HepG2 (cell line): ENCODE results near the gene UCKL1. TPM values are rescaled to one million over a fixed set of nuclear protein-coding genes. Genes with fewer than 3 reads are reported as not detected.

Experiments
- ADNP ChIP-seq: sonication (generic); formaldehyde crosslinking; IDR thresholded peaks from 2 replicates; pipeline ENCODE4 v1.4.0; 2020; ENCODE audit warnings: missing genetic modification reagents
- AHDC1 ChIP-seq: sonication (generic); formaldehyde crosslinking; IDR thresholded peaks from 2 replicates; pipeline ENCODE4 v1.5.1; 2020; ENCODE audit warnings: mild to moderate bottlenecking, missing genetic modification reagents, borderline replicate concordance
- CEBPZ ChIP-seq: IDR thresholded peaks from 2 replicates; pipeline ENCODE4 v1.6.1; 2012; ENCODE audit warnings: low read length, improper control_type of control experiment
- HES4 ChIP-seq: sonication (generic); formaldehyde crosslinking; IDR thresholded peaks from 2 replicates; pipeline ENCODE4 v1.9.0; 2021; ENCODE audit warnings: mild to moderate bottlenecking, missing genetic modification reagents, borderline replicate concordance
- KMT2B ChIP-seq: IDR thresholded peaks from 2 replicates; pipeline ENCODE4 v1.6.1; 2016; ENCODE audit warnings: missing genetic modification reagents, missing compliant biosample characterization
- MLX ChIP-seq: IDR thresholded peaks from 2 replicates; pipeline ENCODE4 v1.6.1; 2016
- NR2F2 ChIP-seq: IDR thresholded peaks from 2 replicates; pipeline ENCODE4 v1.6.1; 2012; ENCODE audit warnings: low read depth, inconsistent platforms, borderline replicate concordance
- PLRG1 ChIP-seq: fragments of 450-650 bp; conservative IDR thresholded peaks from 2 replicates; pipeline ENCODE4 v1.6.1; 2016
- SETDB1 ChIP-seq: sonication (generic); formaldehyde crosslinking; IDR thresholded peaks from 2 replicates; pipeline ENCODE4 v1.5.1; 2020; ENCODE audit warnings: missing genetic modification reagents, mild to moderate bottlenecking, borderline replicate concordance
- THYN1 ChIP-seq: sonication (generic); formaldehyde crosslinking; IDR thresholded peaks from 2 replicates; pipeline ENCODE4 v1.8.1; 2023; ENCODE audit warnings: low read depth, mild to moderate bottlenecking, moderate library complexity, missing genetic modification reagents, borderline replicate concordance
- ZFP36 ChIP-seq: fragments of 150-350 bp; IDR thresholded peaks from 2 replicates; pipeline ENCODE4 v1.6.1; 2018; ENCODE audit warnings: borderline replicate concordance, low read length, low read depth; ENCODE audit not compliant: partially characterized antibody
- ZNF235 ChIP-seq: sonication (generic); formaldehyde crosslinking; IDR thresholded peaks from 2 replicates; pipeline ENCODE4 v1.8.1; 2023; ENCODE audit warnings: mild to moderate bottlenecking, missing genetic modification reagents, borderline replicate concordance
- ZNF383 ChIP-seq: sonication (generic); formaldehyde crosslinking; IDR thresholded peaks from 2 replicates; pipeline ENCODE4 v1.4.0; 2020; ENCODE audit warnings: missing genetic modification reagents, mild to moderate bottlenecking, borderline replicate concordance
- ZNF672 ChIP-seq: sonication (generic); formaldehyde crosslinking; IDR thresholded peaks from 2 replicates; pipeline ENCODE4 v1.8.1; 2022; ENCODE audit warnings: missing genetic modification reagents
- ZSCAN20 ChIP-seq: sonication (generic); formaldehyde crosslinking; IDR thresholded peaks from 2 replicates; pipeline ENCODE4 v1.4.0; 2020; ENCODE audit warnings: missing genetic modification reagents, mild to moderate bottlenecking, borderline replicate concordance
- polyA plus RNA-seq, 8 experiments: library from polyadenylated mRNA; depleted of rRNA in 3 of 8; stranded (reverse) in 7 of 8; unstranded in 1 of 8; fragments of >200 nt; fragmentation: Illumina TruSeq in 4 of 8; extraction: Trizol in 4 of 8; gene quantifications; 2 replicates each; pipeline versions ENCODE4 v1.2.1 to v1.2.3, GENCODE V29; 2011 to 2016; ENCODE audit warnings: low read depth in 4 of 8, missing spikeins in 1 of 8, mixed read lengths in 1 of 8; ENCODE audit not compliant: insufficient read depth in 1 of 8
- total RNA-seq, 5 experiments: library from RNA; depleted of rRNA; stranded (reverse); fragments of >200 nt; fragmentation: Illumina TruSeq; extraction: Trizol; gene quantifications; 2 replicates each; pipeline ENCODE4 v1.2.3, GENCODE V29; 2016; ENCODE audit warnings: low read depth in 1 of 5
- TF ChIP-seq, protein P1 (sequence below): sonication (generic); formaldehyde crosslinking; conservative IDR thresholded peaks from 2 replicates; pipeline ENCODE4 v1.4.0; 2020; ENCODE audit warnings: missing genetic modification reagents
- TF ChIP-seq, protein P2 (sequence below): sonication (generic); formaldehyde crosslinking; conservative IDR thresholded peaks from 2 replicates; pipeline ENCODE4 v1.4.0; 2020; ENCODE audit warnings: missing genetic modification reagents

Gene UCKL1
- total and polyA plus RNA-seq, 2 of the 13 experiments (the other 11 are each of a cell fraction or from before 2014, with no cell fraction given), result 50.2 to 126 TPM

DNA sequence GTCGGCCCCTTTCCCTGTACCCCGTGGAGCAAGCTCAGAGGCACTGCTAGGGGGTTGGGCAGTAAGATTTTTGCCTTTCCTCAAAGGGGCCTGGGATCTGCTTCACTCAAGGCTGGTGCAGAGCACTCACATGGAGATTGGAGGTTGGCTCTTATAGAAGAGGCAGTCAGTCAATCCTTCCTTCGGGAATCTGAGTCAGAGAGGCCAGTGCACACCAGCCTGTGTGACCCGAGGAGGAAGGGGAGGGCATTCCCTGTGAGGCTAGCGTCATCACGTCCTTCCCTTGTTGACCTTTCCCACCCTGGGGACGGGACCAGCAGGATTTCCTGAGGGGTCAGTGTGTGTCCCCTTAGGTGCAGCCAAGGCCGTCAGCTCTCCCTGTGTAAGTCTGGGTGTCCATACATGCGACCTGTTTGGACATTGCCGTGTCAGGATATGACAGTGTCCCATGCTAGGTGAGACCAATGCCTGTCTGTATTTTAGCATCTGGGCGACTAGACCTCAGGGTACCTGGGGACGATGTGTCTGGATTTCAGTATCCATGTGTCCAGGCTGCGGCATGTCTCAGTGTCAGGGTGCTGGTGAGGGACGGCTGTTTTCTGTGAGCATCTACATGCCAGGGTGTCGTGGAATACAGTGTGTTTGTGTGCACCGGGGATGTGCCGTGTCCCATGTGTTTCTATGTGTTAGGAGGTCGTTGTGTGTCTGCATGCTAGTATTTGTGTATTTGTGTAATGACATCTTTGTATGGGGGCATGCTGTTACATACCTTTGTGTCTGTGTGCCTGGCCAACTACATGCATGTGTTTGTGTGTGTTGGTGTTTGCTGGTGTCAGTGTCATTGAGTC lies 16.3 kb upstream of the UCKL1 start (continued):
- TF ChIP-seq MLX (CRISPR knock-in tag) (no peak), HES4 (CRISPR knock-in tag) (no peak; the same call in 1 of the 2 replicates), NR2F2 (no peak), ZNF235 (no peak), ADNP (no peak), ZNF383 (no peak), ZSCAN20 (no peak), THYN1 (CRISPR knock-in tag) (no peak), PLRG1 (no peak), KMT2B (CRISPR knock-in tag) (no peak), ZFP36 (no peak), ZNF672 (peak; percentile 61; the same call in 1 of the 2 replicates), AHDC1 (CRISPR knock-in tag) (no peak), CEBPZ (no peak), SETDB1 (CRISPR knock-in tag) (no peak)
- TF ChIP-seq, protein P1, sequence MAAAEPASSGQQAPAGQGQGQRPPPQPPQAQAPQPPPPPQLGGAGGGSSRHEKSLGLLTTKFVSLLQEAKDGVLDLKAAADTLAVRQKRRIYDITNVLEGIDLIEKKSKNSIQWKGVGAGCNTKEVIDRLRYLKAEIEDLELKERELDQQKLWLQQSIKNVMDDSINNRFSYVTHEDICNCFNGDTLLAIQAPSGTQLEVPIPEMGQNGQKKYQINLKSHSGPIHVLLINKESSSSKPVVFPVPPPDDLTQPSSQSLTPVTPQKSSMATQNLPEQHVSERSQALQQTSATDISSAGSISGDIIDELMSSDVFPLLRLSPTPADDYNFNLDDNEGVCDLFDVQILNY (CRISPR knock-in tag), result no peak
- TF ChIP-seq, protein P2, sequence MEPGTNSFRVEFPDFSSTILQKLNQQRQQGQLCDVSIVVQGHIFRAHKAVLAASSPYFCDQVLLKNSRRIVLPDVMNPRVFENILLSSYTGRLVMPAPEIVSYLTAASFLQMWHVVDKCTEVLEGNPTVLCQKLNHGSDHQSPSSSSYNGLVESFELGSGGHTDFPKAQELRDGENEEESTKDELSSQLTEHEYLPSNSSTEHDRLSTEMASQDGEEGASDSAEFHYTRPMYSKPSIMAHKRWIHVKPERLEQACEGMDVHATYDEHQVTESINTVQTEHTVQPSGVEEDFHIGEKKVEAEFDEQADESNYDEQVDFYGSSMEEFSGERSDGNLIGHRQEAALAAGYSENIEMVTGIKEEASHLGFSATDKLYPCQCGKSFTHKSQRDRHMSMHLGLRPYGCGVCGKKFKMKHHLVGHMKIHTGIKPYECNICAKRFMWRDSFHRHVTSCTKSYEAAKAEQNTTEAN (CRISPR knock-in tag), result no peak
